PC-3 (cell line): Measurements from ENCODE around the gene CCDC71. TPM values are rescaled to one million over a fixed set of nuclear protein-coding genes. Genes with fewer than 3 reads are reported as not detected.

ENCODE experiments used
- ATAC-seq: fragments of 200-7000 bp; cut with Tn5 transposase; 2 replicates; pipeline ENCODE4 v1.9.1; 2020; ENCODE audit warnings: mild to moderate bottlenecking, moderate library complexity
- BruUV-seq: library from RNA; stranded (reverse); fragments of 400-500 nt; replicated peaks from 2 replicates; lab custom pipeline; 2021; lab: Mats Ljungman, UMichigan
- CTCF ChIA-PET: fragments of 300-600 bp; sonication (Branson Sonifier 250); formaldehyde crosslinking; loops from one replicate; lab custom pipeline; 2022; ENCODE audit warnings: antibody characterized with exemption; lab: Charles Lee
- POLR2A ChIA-PET: fragments of 300-600 bp; sonication (Branson Sonifier 250); formaldehyde crosslinking; loops from one replicate; lab custom pipeline; 2022; ENCODE audit warnings: antibody characterized with exemption; ENCODE audit not compliant: unreplicated experiment; lab: Charles Lee
- DNase-seq: peaks from one replicate; pipeline ENCODE4 v3.0.0-alpha.2; 2015
- H2AFZ ChIP-seq: fragments of 300-600 bp; sonication (generic); 2 replicates; pipeline ENCODE4 v1.6.0; 2016; ENCODE audit warnings: antibody characterized with exemption, low read length
- H3F3A ChIP-seq: fragments of 300-600 bp; sonication (generic); one replicate; pipeline ENCODE4 v1.6.0; 2017; ENCODE audit warnings: antibody characterized with exemption, low read length, control low read depth, mild to moderate bottlenecking; ENCODE audit not compliant: unreplicated experiment
- H3K27ac ChIP-seq: fragments of 300-600 bp; sonication (generic); 2 replicates; pipeline ENCODE4 v1.5.1; 2016; ENCODE audit warnings: mild to moderate bottlenecking, low read length
- H3K27me3 ChIP-seq: fragments of 300-600 bp; sonication (generic); 2 replicates; pipeline ENCODE4 v1.6.1; 2016; ENCODE audit warnings: low read length, mixed read lengths
- H3K36me3 ChIP-seq: fragments of 300-600 bp; sonication (generic); 2 replicates; pipeline ENCODE4 v1.6.1; 2016; ENCODE audit warnings: low read depth, mixed run types, low read length, mixed read lengths
- H3K4me1 ChIP-seq: fragments of 300-600 bp; sonication (generic); 2 replicates; pipeline ENCODE4 v1.5.1; 2016; ENCODE audit warnings: low read length; ENCODE audit not compliant: insufficient read depth
- H3K4me2 ChIP-seq: fragments of 300-600 bp; sonication (generic); 2 replicates; pipeline ENCODE4 v1.6.0; 2016; ENCODE audit warnings: low read length
- H3K4me3 ChIP-seq: fragments of 300-600 bp; sonication (generic); 2 replicates; pipeline ENCODE4 v1.5.1; 2016; ENCODE audit warnings: mild to moderate bottlenecking, low read length, mixed read lengths
- H3K79me2 ChIP-seq: fragments of 300-600 bp; sonication (generic); 2 replicates; pipeline ENCODE4 v1.6.1; 2017; ENCODE audit warnings: low read length, mixed read lengths
- H3K9ac ChIP-seq: fragments of 300-600 bp; sonication (generic); 2 replicates; pipeline ENCODE4 v1.6.0; 2016; ENCODE audit warnings: mild to moderate bottlenecking, low read length
- H3K9me2 ChIP-seq: fragments of 300-600 bp; sonication (generic); replicated peaks from 2 replicates; pipeline ENCODE4 v1.6.1; 2016; ENCODE audit warnings: mixed run types, low read length, mixed read lengths
- H3K9me3 ChIP-seq: fragments of 300-600 bp; sonication (generic); 2 replicates; pipeline ENCODE4 v1.6.1; 2016; ENCODE audit warnings: low read length, mixed read lengths
- H4K20me1 ChIP-seq: fragments of 300-600 bp; sonication (generic); 2 replicates; pipeline ENCODE4 v1.6.1; 2016; ENCODE audit warnings: low read length, mixed read lengths
- EZH2 ChIP-seq: fragments of 300-600 bp; sonication (generic); IDR thresholded peaks from one replicate; pipeline ENCODE4 v1.6.1; 2017; ENCODE audit warnings: antibody characterized with exemption, mild to moderate bottlenecking, low read length; ENCODE audit not compliant: unreplicated experiment
- EZH2phosphoT487 ChIP-seq: fragments of 300-600 bp; sonication (generic); IDR thresholded peaks from 2 replicates; pipeline ENCODE4 v1.6.1; 2018; ENCODE audit warnings: mild to moderate bottlenecking, antibody characterized with exemption, low read length, borderline replicate concordance
- intact Hi-C: fragments of 100-400 bp; cut with micrococcal nuclease; formaldehyde crosslinking; loops from 2 replicates; pipeline ENCODE4 v1.9.0; 2023
- total RNA-seq: library from RNA; depleted of rRNA; stranded (reverse); fragments of >200 nt; gene quantifications from 2 replicates; pipeline ENCODE4 v1.2.3, GENCODE V29; 2014
- TF ChIP-seq, protein P1 (sequence below): fragments of 300-600 bp; sonication (generic); conservative IDR thresholded peaks from 2 replicates; pipeline ENCODE4 v1.5.1; 2017; ENCODE audit warnings: antibody characterized with exemption, low read depth, mild to moderate bottlenecking, low read length

CCDC71 gene
- total RNA-seq, 1 experiment from 2014 or later, result 19.4 TPM

DNA sequence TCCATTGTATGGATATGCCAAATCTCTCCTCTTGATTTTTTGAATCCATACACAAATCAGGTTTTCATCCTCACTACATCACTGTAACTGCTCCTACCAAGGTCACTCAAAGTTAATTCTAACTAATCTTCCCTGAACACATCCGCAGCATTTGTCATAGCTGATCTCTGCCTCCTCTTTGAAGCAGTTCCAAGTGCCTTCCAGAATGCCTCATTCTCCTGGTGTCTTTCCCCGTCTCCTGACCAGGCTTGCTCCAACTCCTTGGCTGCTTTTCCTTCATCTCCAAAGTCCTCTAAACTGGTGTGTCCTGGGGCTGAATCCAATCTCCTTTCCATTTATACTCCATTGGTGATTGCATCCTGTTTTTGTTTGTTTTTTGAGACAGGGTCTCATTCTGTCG lies 32.0 kb upstream of the CCDC71 start:
- Histone ChIP-seq H2AFZ (no peak overlapping the region), H4K20me1 (no peaks in the 10 kb centered on the region), H3K4me1 (no peaks in the 10 kb centered on the region), H3K4me2 (no peak overlapping the region), H3K4me3 (no peak overlapping the region), H3K79me2 (no peaks in the 10 kb centered on the region), H3K9ac (no peak overlapping the region), H3K27ac (no peak overlapping the region), H3K9me3 (no peaks in the 10 kb centered on the region), H3F3A (no peaks in the 10 kb centered on the region), H3K36me3 (no peaks in the 10 kb centered on the region), H3K9me2 (no peaks in the 10 kb centered on the region), H3K27me3 (no peaks in the 10 kb centered on the region)
- no peak for ATAC-seq
- BruUV-seq, result no TSS peak
- intact Hi-C loops, result no loop called here
- POLR2A ChIA-PET, result no interaction called here
- CTCF ChIA-PET, result no interaction called here
- TF ChIP-seq, protein P1, sequence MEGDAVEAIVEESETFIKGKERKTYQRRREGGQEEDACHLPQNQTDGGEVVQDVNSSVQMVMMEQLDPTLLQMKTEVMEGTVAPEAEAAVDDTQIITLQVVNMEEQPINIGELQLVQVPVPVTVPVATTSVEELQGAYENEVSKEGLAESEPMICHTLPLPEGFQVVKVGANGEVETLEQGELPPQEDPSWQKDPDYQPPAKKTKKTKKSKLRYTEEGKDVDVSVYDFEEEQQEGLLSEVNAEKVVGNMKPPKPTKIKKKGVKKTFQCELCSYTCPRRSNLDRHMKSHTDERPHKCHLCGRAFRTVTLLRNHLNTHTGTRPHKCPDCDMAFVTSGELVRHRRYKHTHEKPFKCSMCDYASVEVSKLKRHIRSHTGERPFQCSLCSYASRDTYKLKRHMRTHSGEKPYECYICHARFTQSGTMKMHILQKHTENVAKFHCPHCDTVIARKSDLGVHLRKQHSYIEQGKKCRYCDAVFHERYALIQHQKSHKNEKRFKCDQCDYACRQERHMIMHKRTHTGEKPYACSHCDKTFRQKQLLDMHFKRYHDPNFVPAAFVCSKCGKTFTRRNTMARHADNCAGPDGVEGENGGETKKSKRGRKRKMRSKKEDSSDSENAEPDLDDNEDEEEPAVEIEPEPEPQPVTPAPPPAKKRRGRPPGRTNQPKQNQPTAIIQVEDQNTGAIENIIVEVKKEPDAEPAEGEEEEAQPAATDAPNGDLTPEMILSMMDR, result no peak
- no peak for TF ChIP-seq EZH2phosphoT487
- TF ChIP-seq EZH2, result no peak
- DNase-seq, result no peak

DNA sequence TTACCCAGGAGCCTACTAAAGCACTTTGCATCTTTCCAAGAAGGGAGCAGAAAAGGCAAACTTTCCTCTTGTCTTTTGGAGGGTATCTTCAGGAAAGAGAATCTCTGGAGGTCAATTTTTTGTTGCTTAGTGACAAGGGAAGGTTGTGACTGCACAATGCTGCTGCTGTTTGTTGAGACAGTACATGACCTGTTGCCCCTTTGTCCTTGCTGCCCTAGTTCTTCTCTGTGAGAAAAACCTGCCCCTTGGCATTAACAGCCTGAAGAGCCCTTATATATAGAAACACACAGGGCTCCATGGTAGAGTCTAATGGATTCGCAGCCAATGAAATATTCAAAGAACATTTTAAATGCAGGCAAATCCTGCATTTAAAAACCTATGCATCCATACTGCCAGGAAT lies 25.6 kb upstream of the CCDC71 start:
- Histone ChIP-seq H3K9me3 (no peaks in the 10 kb centered on the region), H3K27me3 (no peaks in the 10 kb centered on the region), H3K9me2 (no peaks in the 10 kb centered on the region), H3K4me3 (no peak overlapping the region), H3K9ac (no peak overlapping the region), H3K79me2 (no peaks in the 10 kb centered on the region), H3K4me2 (no peak overlapping the region), H3K4me1 (no peaks in the 10 kb centered on the region), H3K27ac (no peak overlapping the region), H3F3A (no peaks in the 10 kb centered on the region), H3K36me3 (no peaks in the 10 kb centered on the region), H4K20me1 (no peaks in the 10 kb centered on the region), H2AFZ (no peak overlapping the region)
- intact Hi-C loops, result no loop called here
- ChIA-PET CTCF (no interaction called here), POLR2A (no interaction called here)
- DNase-seq (no peak), ATAC-seq (no peak)
- BruUV-seq, result no TSS peak
- no peak for TF ChIP-seq EZH2phosphoT487
- TF ChIP-seq, protein P1, result no peak
- TF ChIP-seq EZH2, result no peak

DNA sequence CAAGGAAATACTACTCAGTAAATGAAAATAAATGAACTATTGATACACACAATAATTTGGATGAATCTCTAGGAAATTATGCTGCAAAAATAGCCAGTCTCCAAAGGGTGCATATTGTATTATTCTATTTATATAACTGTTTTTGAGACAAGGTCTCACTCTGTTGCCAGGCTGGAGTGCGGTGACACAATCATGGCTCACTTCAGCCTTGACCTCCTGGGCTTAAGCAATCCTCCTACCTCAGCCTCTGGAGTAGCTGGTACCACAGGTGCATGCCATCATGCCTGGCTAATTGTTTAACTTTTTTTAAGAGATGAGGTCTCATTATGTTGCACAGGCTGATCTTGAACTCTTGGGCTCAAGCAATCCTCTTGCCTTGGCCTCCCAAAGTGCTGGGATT lies 17.7 kb upstream of the CCDC71 start:
- H3K4me1 ChIP-seq, result no peaks in the 10 kb centered on the region
- no peak overlapping the region for H3K9ac ChIP-seq
- intact Hi-C loops, result no loop called here
- DNase-seq (peak; percentile 23), ATAC-seq (no peak)
- no peak overlapping the region for H3K4me3 ChIP-seq
- POLR2A ChIA-PET, result no interaction called here
- TF ChIP-seq, protein P1, result no peak
- TF ChIP-seq EZH2 (no peak), EZH2phosphoT487 (no peak)
- H3K27me3 ChIP-seq, result no peaks in the 10 kb centered on the region
- CTCF ChIA-PET, result no interaction called here
- H3K36me3 ChIP-seq, result no peaks in the 10 kb centered on the region
- H4K20me1 ChIP-seq, result no peaks in the 10 kb centered on the region
- no peak overlapping the region for H3K4me2 ChIP-seq
- no peaks in the 10 kb centered on the region for H3F3A ChIP-seq
- no peak overlapping the region for H3K27ac ChIP-seq
- no peak overlapping the region for H2AFZ ChIP-seq
- H3K9me2 ChIP-seq, result no peaks in the 10 kb centered on the region
- no TSS peak for BruUV-seq
- H3K79me2 ChIP-seq, result no peaks in the 10 kb centered on the region
- no peaks in the 10 kb centered on the region for H3K9me3 ChIP-seq
